ENCODE measurements around the gene TNFSF9.
"Not testable (repeated sequence)": the region's sequence is repeated elsewhere in the genome, so short reads cannot be mapped to it uniquely, and the experiment has no call there.

Gene TNFSF9

GRCh38 chr19:6531163-6531955 is 533 bp downstream of the TNFSF9 start:
- peaks cover 9% of the 10 kb centered on the region for H3K4me1 ChIP-seq (ENCODE audit: insufficient read depth, low read length)
- no peaks in the 10 kb centered on the region for H3K9me3 ChIP-seq (ENCODE audit: low read length)
- H2AFZ ChIP-seq (ENCODE audit: low read depth, low read length), result peak overlapping the region; percentile 50
- peaks cover 22% of the 10 kb centered on the region for H3K27me3 ChIP-seq (ENCODE audit: insufficient read depth, low read length)
- H3K36me3 ChIP-seq (ENCODE audit: insufficient read depth, low read length), result no peaks in the 10 kb centered on the region
- H3K4me3 ChIP-seq (ENCODE audit: low read length), result peak overlapping the region; percentile 38

GRCh38 chr19:6531956-6532243 is 1.1 kb downstream of the TNFSF9 start:
- Histone ChIP-seq H3K4me3 (ENCODE audit: low read length) (no peak overlapping the region), H3K4me1 (ENCODE audit: insufficient read depth, low read length) (peaks cover 9% of the 10 kb centered on the region), H2AFZ (ENCODE audit: low read depth, low read length) (no peak overlapping the region), H3K9me3 (ENCODE audit: low read length) (no peaks in the 10 kb centered on the region), H3K27me3 (ENCODE audit: insufficient read depth, low read length) (peaks cover 22% of the 10 kb centered on the region), H3K36me3 (ENCODE audit: insufficient read depth, low read length) (no peaks in the 10 kb centered on the region)

GRCh38 chr19:6532244-6532999 is 1.6 kb downstream of the TNFSF9 start:
- H2AFZ ChIP-seq (ENCODE audit: low read depth, low read length), result no peak overlapping the region
- peaks cover 2% of the 10 kb centered on the region for H3K9me3 ChIP-seq (ENCODE audit: low read length)
- peaks cover 9% of the 10 kb centered on the region for H3K4me1 ChIP-seq (ENCODE audit: insufficient read depth, low read length)
- H3K36me3 ChIP-seq (ENCODE audit: insufficient read depth, low read length), result no peaks in the 10 kb centered on the region
- no peak overlapping the region for H3K4me3 ChIP-seq (ENCODE audit: low read length)
- peaks cover 22% of the 10 kb centered on the region for H3K27me3 ChIP-seq (ENCODE audit: insufficient read depth, low read length)

- H3K4me1 ChIP-seq (ENCODE audit: insufficient read depth, low read length), result peaks cover 9% of the 10 kb centered on the region
- H3K36me3 ChIP-seq (ENCODE audit: insufficient read depth, low read length), result no peaks in the 10 kb centered on the region
- H2AFZ ChIP-seq (ENCODE audit: low read depth, low read length), result no peak overlapping the region
- H3K27me3 ChIP-seq (ENCODE audit: insufficient read depth, low read length), result peaks cover 22% of the 10 kb centered on the region
- H3K4me3 ChIP-seq (ENCODE audit: low read length), result no peak overlapping the region
- peaks cover 2% of the 10 kb centered on the region for H3K9me3 ChIP-seq (ENCODE audit: low read length)
These were observed 2.1 kb downstream of the TNFSF9 start for GRCh38 chr19:6533000-6533328.

- H3K9me3 ChIP-seq (ENCODE audit: low read length), result peaks cover 2% of the 10 kb centered on the region
- peaks cover 9% of the 10 kb centered on the region for H3K4me1 ChIP-seq (ENCODE audit: insufficient read depth, low read length)
- H3K27me3 ChIP-seq (ENCODE audit: insufficient read depth, low read length), result peaks cover 22% of the 10 kb centered on the region
- no peak overlapping the region for H2AFZ ChIP-seq (ENCODE audit: low read depth, low read length)
- H3K4me3 ChIP-seq (ENCODE audit: low read length), result no peak overlapping the region
- H3K36me3 ChIP-seq (ENCODE audit: insufficient read depth, low read length), result no peaks in the 10 kb centered on the region
These were observed 3.1 kb downstream of the TNFSF9 start for GRCh38 chr19:6533746-6534418.

- peaks cover 9% of the 10 kb centered on the region for H3K4me1 ChIP-seq (ENCODE audit: insufficient read depth, low read length)
- no peaks in the 10 kb centered on the region for H3K36me3 ChIP-seq (ENCODE audit: insufficient read depth, low read length)
- H2AFZ ChIP-seq (ENCODE audit: low read depth, low read length), result no peak overlapping the region
- no peak overlapping the region for H3K4me3 ChIP-seq (ENCODE audit: low read length)
- peaks cover 22% of the 10 kb centered on the region for H3K27me3 ChIP-seq (ENCODE audit: insufficient read depth, low read length)
- H3K9me3 ChIP-seq (ENCODE audit: low read length), result peaks cover 2% of the 10 kb centered on the region
These were observed 3.7 kb downstream of the TNFSF9 start for GRCh38 chr19:6534451-6535093.

- no peaks in the 10 kb centered on the region for H3K36me3 ChIP-seq (ENCODE audit: insufficient read depth, low read length)
- no peak overlapping the region for H3K4me3 ChIP-seq (ENCODE audit: low read length)
- no peak overlapping the region for H2AFZ ChIP-seq (ENCODE audit: low read depth, low read length)
- H3K4me1 ChIP-seq (ENCODE audit: insufficient read depth, low read length), result peaks cover 9% of the 10 kb centered on the region
- peaks cover 22% of the 10 kb centered on the region for H3K27me3 ChIP-seq (ENCODE audit: insufficient read depth, low read length)
- H3K9me3 ChIP-seq (ENCODE audit: low read length), result peaks cover 3% of the 10 kb centered on the region
These were observed 4.8 kb downstream of the TNFSF9 start for GRCh38 chr19:6535558-6536137.

GRCh38 chr19:6539514-6539913 is 8.7 kb downstream of the TNFSF9 start:
- H3K4me3 ChIP-seq (ENCODE audit: low read length), result no peak overlapping the region
- H3K27me3 ChIP-seq (ENCODE audit: insufficient read depth, low read length), result no peaks in the 10 kb centered on the region
- H3K36me3 ChIP-seq (ENCODE audit: insufficient read depth, low read length), result no peaks in the 10 kb centered on the region
- H3K9me3 ChIP-seq (ENCODE audit: low read length), result peaks cover 3% of the 10 kb centered on the region
- no peaks in the 10 kb centered on the region for H3K4me1 ChIP-seq (ENCODE audit: insufficient read depth, low read length)
- no peak overlapping the region for H2AFZ ChIP-seq (ENCODE audit: low read depth, low read length)

GRCh38 chr19:6540918-6541689 is 10.3 kb downstream of the TNFSF9 start:
- H3K4me3 ChIP-seq (ENCODE audit: low read length), result no peak overlapping the region
- no peaks in the 10 kb centered on the region for H3K4me1 ChIP-seq (ENCODE audit: insufficient read depth, low read length)
- no peaks in the 10 kb centered on the region for H3K27me3 ChIP-seq (ENCODE audit: insufficient read depth, low read length)
- no peak overlapping the region for H2AFZ ChIP-seq (ENCODE audit: low read depth, low read length)
- H3K36me3 ChIP-seq (ENCODE audit: insufficient read depth, low read length), result no peaks in the 10 kb centered on the region
- H3K9me3 ChIP-seq (ENCODE audit: low read length), result peaks cover 3% of the 10 kb centered on the region

- H3K4me3 ChIP-seq (ENCODE audit: low read length), result no peak overlapping the region
- no peaks in the 10 kb centered on the region for H3K4me1 ChIP-seq (ENCODE audit: insufficient read depth, low read length)
- H2AFZ ChIP-seq (ENCODE audit: low read depth, low read length), result no peak overlapping the region
These were observed 13.1 kb downstream of the TNFSF9 start for GRCh38 chr19:6543866-6544347.

GRCh38 chr19:6550679-6551078 is 19.9 kb downstream of the TNFSF9 start:
- H2AFZ ChIP-seq (ENCODE audit: low read depth, low read length); H3K27me3 ChIP-seq (ENCODE audit: insufficient read depth, low read length); H3K4me3 ChIP-seq (ENCODE audit: low read length); H3K9me3 ChIP-seq (ENCODE audit: low read length); H3K4me1 ChIP-seq (ENCODE audit: insufficient read depth, low read length); H3K36me3 ChIP-seq (ENCODE audit: insufficient read depth, low read length): not testable (repeated sequence)

More at GRCh38 chr19:6543866-6544347, 13.1 kb downstream of the TNFSF9 start:
- Histone ChIP-seq H3K36me3 (ENCODE audit: insufficient read depth, low read length) (no peaks in the 10 kb centered on the region), H3K27me3 (ENCODE audit: insufficient read depth, low read length) (no peaks in the 10 kb centered on the region), H3K9me3 (ENCODE audit: low read length) (peaks cover 1% of the 10 kb centered on the region)

- H2AFZ ChIP-seq (ENCODE audit: low read depth, low read length), result no peak overlapping the region
- H3K36me3 ChIP-seq (ENCODE audit: insufficient read depth, low read length), result no peaks in the 10 kb centered on the region
- no peaks in the 10 kb centered on the region for H3K4me1 ChIP-seq (ENCODE audit: insufficient read depth, low read length)
- peaks cover 9% of the 10 kb centered on the region for H3K27me3 ChIP-seq (ENCODE audit: insufficient read depth, low read length)
- H3K9me3 ChIP-seq (ENCODE audit: low read length), result no peaks in the 10 kb centered on the region
- no peak overlapping the region for H3K4me3 ChIP-seq (ENCODE audit: low read length)
These were observed 20.3 kb downstream of the TNFSF9 start for GRCh38 chr19:6551091-6551490.
